Measurements from ENCODE around the gene GRM7.

Gene GRM7

DNA sequence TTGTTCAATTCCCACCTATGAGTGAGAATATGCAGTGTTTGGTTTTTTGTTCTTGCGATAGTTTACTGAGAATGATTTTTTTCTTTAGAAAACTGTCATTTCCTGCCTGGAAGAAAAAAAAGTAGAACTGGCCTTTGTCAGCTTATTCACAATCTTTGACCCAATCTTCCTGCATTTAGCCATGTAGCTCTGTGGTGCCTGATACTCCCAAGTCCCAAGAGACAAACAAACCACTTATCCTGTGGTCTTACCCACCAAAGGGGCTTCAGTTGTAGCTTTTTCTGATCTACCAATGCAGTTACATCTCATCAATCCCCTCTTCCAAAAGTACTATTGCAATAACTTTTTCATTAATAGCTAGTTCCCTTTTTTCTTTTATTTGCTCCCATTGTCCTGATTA lies 444.6 kb downstream of the GRM7 start:
- no peaks in the 10 kb centered on the region for H3K9me3 ChIP-seq (ENCODE audit: control insufficient read depth, insufficient read depth, low read depth, low read length)
- H3K9ac ChIP-seq (ENCODE audit: low read length), result no peak overlapping the region
- no peaks in the 10 kb centered on the region for H3K27me3 ChIP-seq (ENCODE audit: control insufficient read depth, insufficient read depth, low read length)
- H3K36me3 ChIP-seq (ENCODE audit: control insufficient read depth, insufficient read depth, low read length), result no peaks in the 10 kb centered on the region
- no peak overlapping the region for H3K27ac ChIP-seq (ENCODE audit: low read depth, low read length)
- no peak overlapping the region for H3K4me3 ChIP-seq (ENCODE audit: low read depth, low read length)
- H3K4me1 ChIP-seq (ENCODE audit: control insufficient read depth, insufficient read depth, low read length), result peaks cover 5% of the 10 kb centered on the region; the same call in 1 of the 2 replicates

DNA sequence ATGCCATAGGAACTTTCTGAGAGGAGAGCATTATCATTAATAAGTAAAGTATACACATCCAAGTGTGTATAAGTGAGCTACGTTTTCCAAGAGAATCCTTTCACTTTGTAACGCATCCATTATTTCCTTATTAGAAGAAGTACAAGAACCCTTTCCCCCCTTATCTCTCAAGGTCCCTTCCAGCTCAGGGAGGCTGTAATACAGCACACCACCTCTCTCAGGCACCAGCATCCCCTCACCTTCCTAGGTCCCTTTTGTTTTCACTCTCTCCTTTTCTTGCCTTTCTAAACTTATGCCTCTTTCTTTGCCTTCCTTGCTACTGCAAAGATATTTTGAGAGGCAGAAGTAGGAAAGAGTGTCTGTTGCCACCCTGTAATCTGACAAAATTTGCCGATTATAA lies 446.0 kb downstream of the GRM7 start:
- Histone ChIP-seq H3K9me3 (ENCODE audit: control insufficient read depth, insufficient read depth, low read depth, low read length) (no peaks in the 10 kb centered on the region), H3K27ac (ENCODE audit: low read depth, low read length) (no peak overlapping the region), H3K4me3 (ENCODE audit: low read depth, low read length) (no peak overlapping the region), H3K36me3 (ENCODE audit: control insufficient read depth, insufficient read depth, low read length) (no peaks in the 10 kb centered on the region), H3K27me3 (ENCODE audit: control insufficient read depth, insufficient read depth, low read length) (no peaks in the 10 kb centered on the region), H3K4me1 (ENCODE audit: control insufficient read depth, insufficient read depth, low read length) (peaks cover 5% of the 10 kb centered on the region; the same call in 1 of the 2 replicates), H3K9ac (ENCODE audit: low read length) (no peak overlapping the region)

DNA sequence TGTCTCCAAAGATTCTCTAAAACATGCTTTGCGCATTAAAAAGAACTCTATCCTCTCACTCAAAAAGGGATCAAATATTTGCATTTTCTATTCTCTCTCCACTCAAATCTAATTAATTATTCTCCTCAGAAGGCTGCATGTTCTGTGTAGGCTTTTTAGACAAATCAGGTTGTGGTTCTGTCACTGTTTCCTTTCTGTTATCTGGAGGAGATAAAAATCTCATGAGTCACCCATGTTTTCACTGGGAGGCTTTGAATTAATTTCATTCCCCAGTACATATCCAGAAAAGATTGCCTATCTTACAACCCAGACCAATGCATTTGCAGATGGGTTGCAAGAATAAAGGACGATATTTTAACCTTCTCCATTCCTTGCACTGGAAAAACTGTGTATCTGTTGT lies 446.5 kb downstream of the GRM7 start:
- Histone ChIP-seq H3K27me3 (ENCODE audit: control insufficient read depth, insufficient read depth, low read length) (no peaks in the 10 kb centered on the region), H3K4me1 (ENCODE audit: control insufficient read depth, insufficient read depth, low read length) (peaks cover 5% of the 10 kb centered on the region; the same call in 1 of the 2 replicates), H3K9ac (ENCODE audit: low read length) (no peak overlapping the region), H3K4me3 (ENCODE audit: low read depth, low read length) (no peak overlapping the region), H3K27ac (ENCODE audit: low read depth, low read length) (no peak overlapping the region), H3K9me3 (ENCODE audit: control insufficient read depth, insufficient read depth, low read depth, low read length) (no peaks in the 10 kb centered on the region), H3K36me3 (ENCODE audit: control insufficient read depth, insufficient read depth, low read length) (no peaks in the 10 kb centered on the region)

DNA sequence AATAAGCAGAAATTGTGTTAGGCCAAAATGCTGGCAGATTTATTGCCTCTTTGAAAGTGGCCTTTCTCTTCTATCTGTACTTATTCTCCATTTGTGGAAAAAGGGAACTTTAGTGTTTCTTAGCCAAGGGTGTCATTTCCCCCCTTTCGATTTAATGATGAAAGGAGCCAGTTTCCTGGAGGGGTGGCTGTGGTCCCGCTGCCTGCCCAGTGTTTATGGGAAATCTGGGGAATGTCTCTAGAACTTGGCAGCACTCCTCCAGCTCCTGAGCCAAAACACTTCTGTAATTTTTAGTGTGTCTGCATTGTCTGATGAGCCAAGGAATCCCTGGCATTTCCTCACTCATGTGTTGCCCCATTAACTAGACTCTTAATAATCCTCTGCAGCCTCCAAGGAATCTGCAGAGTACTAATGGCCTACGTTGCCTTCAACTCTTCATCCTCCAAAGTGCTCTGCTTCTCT lies 448.8 kb downstream of the GRM7 start:
- Histone ChIP-seq H3K9me3 (ENCODE audit: control insufficient read depth, insufficient read depth, low read depth, low read length) (no peaks in the 10 kb centered on the region), H3K27ac (ENCODE audit: low read depth, low read length) (no peak overlapping the region), H3K27me3 (ENCODE audit: control insufficient read depth, insufficient read depth, low read length) (no peaks in the 10 kb centered on the region), H3K4me1 (ENCODE audit: control insufficient read depth, insufficient read depth, low read length) (peaks cover 4% of the 10 kb centered on the region; the same call in 1 of the 2 replicates), H3K4me3 (ENCODE audit: low read depth, low read length) (no peak overlapping the region), H3K9ac (ENCODE audit: low read length) (no peak overlapping the region), H3K36me3 (ENCODE audit: control insufficient read depth, insufficient read depth, low read length) (no peaks in the 10 kb centered on the region)

DNA sequence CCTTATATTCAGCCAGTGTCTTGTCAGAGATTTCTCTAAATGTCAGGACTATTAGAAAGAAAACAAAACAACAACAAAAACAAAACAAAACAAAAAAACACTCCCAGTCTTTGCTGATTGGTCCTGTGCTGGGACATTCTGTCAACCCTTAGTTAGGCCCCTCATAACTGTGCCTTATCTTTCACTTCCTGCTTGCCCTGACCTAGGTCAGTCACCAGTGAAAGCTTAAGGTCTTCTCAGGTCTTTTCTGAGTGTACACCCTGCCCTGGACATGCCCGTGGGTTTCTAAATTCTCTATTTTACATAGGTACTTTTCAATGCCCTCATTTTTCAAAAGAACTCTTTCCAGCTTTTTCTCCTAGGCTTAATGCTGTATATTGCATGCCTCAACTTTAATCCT lies 454.1 kb downstream of the GRM7 start:
- Histone ChIP-seq H3K4me3 (ENCODE audit: low read depth, low read length) (no peak overlapping the region), H3K9ac (ENCODE audit: low read length) (no peak overlapping the region), H3K36me3 (ENCODE audit: control insufficient read depth, insufficient read depth, low read length) (no peaks in the 10 kb centered on the region), H3K9me3 (ENCODE audit: control insufficient read depth, insufficient read depth, low read depth, low read length) (no peaks in the 10 kb centered on the region), H3K4me1 (ENCODE audit: control insufficient read depth, insufficient read depth, low read length) (no peaks in the 10 kb centered on the region), H3K27ac (ENCODE audit: low read depth, low read length) (no peak overlapping the region), H3K27me3 (ENCODE audit: control insufficient read depth, insufficient read depth, low read length) (no peaks in the 10 kb centered on the region)

DNA sequence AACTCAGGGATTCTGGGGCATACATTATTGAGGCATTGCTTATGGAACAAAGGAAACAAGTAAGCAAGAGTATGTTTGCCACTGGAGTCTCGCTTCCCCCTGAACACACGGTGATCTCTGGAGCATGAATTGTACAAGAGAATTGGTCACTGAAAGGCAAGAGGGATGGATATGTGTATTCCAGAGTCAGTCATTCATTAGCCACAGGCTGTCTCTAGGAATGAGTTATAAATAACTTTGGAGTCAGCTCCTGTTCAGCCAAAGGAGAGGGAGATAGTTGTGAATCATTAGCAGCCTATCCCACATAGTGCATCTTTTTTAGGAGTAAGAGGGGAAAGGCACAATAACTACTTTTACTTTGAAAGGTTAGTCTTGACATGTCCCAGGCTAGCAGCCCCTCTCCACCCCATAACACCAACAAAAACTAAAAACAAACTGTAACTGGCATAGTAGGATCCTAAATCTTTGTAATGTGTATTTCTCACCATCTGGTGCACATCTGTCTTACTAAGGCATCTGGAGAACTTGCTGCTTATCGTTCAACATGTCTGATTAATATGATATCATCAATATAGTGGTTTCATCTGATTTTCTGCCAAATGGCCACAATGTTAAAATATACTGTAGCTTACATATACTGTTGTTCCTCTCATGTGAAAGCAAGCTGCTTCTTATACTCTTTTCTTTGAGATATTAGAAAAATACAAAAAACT lies 462.2 kb downstream of the GRM7 start:
- no peaks in the 10 kb centered on the region for H3K27me3 ChIP-seq (ENCODE audit: control insufficient read depth, insufficient read depth, low read length)

DNA sequence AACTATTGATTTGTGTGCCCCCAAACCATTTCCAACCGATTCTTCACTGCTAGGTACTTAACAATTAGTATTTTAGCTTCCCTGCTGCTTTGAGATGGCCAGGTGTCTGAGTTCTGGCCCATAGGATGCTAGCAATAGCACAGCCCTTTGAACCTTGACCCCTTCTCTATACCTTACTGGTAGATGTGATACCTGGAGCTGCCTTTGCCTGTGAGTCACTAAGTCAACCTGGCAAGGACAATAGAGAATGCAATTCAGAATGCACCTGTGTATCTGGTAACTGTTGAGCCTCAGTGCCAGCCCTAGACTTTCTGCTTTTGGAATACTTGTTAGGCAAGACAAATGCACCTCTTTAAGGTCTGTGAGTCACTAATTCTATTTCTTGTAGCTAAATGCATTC lies 467.4 kb downstream of the GRM7 start:
- no peaks in the 10 kb centered on the region for H3K36me3 ChIP-seq (ENCODE audit: control insufficient read depth, insufficient read depth, low read length)
- H3K9me3 ChIP-seq (ENCODE audit: control insufficient read depth, insufficient read depth, low read depth, low read length), result no peaks in the 10 kb centered on the region
- H3K4me1 ChIP-seq (ENCODE audit: control insufficient read depth, insufficient read depth, low read length), result peaks cover 4% of the 10 kb centered on the region; the same call in 1 of the 2 replicates

More for the DNA sequence above, 462.2 kb downstream of the GRM7 start:
- Histone ChIP-seq H3K27ac (ENCODE audit: low read depth, low read length) (no peak overlapping the region), H3K36me3 (ENCODE audit: control insufficient read depth, insufficient read depth, low read length) (no peaks in the 10 kb centered on the region), H3K9ac (ENCODE audit: low read length) (no peak overlapping the region), H3K4me1 (ENCODE audit: control insufficient read depth, insufficient read depth, low read length) (no peaks in the 10 kb centered on the region), H3K9me3 (ENCODE audit: control insufficient read depth, insufficient read depth, low read depth, low read length) (no peaks in the 10 kb centered on the region), H3K4me3 (ENCODE audit: low read depth, low read length) (no peak overlapping the region)

DNA sequence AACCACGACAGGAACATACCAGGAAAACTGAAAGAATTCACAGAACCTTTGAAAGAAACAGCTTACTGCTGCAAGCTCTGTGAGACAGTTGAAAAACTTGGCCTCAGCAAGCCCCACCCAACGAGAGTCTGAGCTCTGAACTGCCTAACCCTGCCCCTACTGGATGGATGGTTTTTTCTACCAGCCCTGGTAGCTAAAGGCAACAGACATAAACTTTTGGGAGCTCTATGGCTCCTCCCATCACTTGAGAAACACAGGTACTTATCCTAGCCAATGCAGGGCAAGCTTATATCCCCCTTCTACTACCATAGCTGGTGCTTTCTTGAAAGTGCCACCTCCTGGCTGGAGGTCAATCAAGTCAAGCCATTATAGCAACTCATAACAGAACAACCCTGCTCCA lies 471.8 kb downstream of the GRM7 start:
- no peak overlapping the region for H3K9ac ChIP-seq (ENCODE audit: low read length)
- no peaks in the 10 kb centered on the region for H3K27me3 ChIP-seq (ENCODE audit: control insufficient read depth, insufficient read depth, low read length)
- no peaks in the 10 kb centered on the region for H3K36me3 ChIP-seq (ENCODE audit: control insufficient read depth, insufficient read depth, low read length)
- no peaks in the 10 kb centered on the region for H3K9me3 ChIP-seq (ENCODE audit: control insufficient read depth, insufficient read depth, low read depth, low read length)
- no peak overlapping the region for H3K27ac ChIP-seq (ENCODE audit: low read depth, low read length)
- H3K4me1 ChIP-seq (ENCODE audit: control insufficient read depth, insufficient read depth, low read length), result peaks cover 4% of the 10 kb centered on the region; the same call in 1 of the 2 replicates
- no peak overlapping the region for H3K4me3 ChIP-seq (ENCODE audit: low read depth, low read length)

More for the DNA sequence above, 467.4 kb downstream of the GRM7 start:
- Histone ChIP-seq H3K4me3 (ENCODE audit: low read depth, low read length) (no peak overlapping the region), H3K27me3 (ENCODE audit: control insufficient read depth, insufficient read depth, low read length) (no peaks in the 10 kb centered on the region), H3K27ac (ENCODE audit: low read depth, low read length) (no peak overlapping the region), H3K9ac (ENCODE audit: low read length) (no peak overlapping the region)

DNA sequence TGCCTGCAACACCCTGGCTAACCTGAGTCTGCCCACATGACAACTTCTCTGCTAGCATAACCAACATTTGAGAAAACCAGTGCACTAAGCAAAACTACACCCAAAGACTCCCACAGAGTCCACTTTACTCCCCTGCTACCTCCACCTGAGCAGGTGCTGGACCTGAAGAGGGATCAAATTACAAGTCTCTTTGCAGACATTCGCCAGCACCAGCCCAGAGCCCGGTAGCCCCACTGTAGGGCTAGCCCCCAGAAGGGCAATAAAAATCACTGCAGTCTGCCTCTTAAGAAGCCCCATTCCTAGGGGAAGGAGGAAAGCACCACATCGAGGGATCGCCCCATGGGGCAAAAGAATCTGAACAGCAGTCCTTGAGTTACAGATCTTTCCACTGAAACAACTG lies 472.2 kb downstream of the GRM7 start:
- Histone ChIP-seq H3K27me3 (ENCODE audit: control insufficient read depth, insufficient read depth, low read length) (no peaks in the 10 kb centered on the region), H3K27ac (ENCODE audit: low read depth, low read length) (no peak overlapping the region), H3K4me3 (ENCODE audit: low read depth, low read length) (no peak overlapping the region), H3K9me3 (ENCODE audit: control insufficient read depth, insufficient read depth, low read depth, low read length) (no peaks in the 10 kb centered on the region), H3K36me3 (ENCODE audit: control insufficient read depth, insufficient read depth, low read length) (no peaks in the 10 kb centered on the region), H3K4me1 (ENCODE audit: control insufficient read depth, insufficient read depth, low read length) (peaks cover 4% of the 10 kb centered on the region; the same call in 1 of the 2 replicates), H3K9ac (ENCODE audit: low read length) (no peak overlapping the region)

DNA sequence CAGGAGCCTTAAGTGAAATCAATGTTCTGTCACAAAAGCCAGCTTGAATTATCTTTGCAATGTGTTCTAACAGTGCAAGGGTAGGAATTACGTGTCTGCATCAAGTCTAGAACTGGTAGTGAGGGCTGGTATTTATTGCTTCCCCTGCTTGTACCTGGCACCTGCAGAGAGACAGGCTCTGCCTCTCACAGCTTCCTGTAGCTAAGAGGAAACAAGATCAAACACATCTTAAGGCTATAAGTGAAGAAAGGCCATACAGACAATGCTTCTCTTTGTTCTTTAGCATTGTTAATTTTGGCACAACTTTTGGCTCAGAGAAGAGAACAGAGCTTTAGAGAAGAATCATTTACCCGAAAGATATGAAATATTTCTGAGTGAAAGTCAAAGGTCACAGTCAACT lies 479.9 kb downstream of the GRM7 start:
- no peak overlapping the region for H3K27ac ChIP-seq (ENCODE audit: low read depth, low read length)
- H3K4me1 ChIP-seq (ENCODE audit: control insufficient read depth, insufficient read depth, low read length), result no peaks in the 10 kb centered on the region
- H3K36me3 ChIP-seq (ENCODE audit: control insufficient read depth, insufficient read depth, low read length), result no peaks in the 10 kb centered on the region
- H3K4me3 ChIP-seq (ENCODE audit: low read depth, low read length), result no peak overlapping the region
- H3K9me3 ChIP-seq (ENCODE audit: control insufficient read depth, insufficient read depth, low read depth, low read length), result peaks cover 3% of the 10 kb centered on the region; the same call in 1 of the 2 replicates
- no peaks in the 10 kb centered on the region for H3K27me3 ChIP-seq (ENCODE audit: control insufficient read depth, insufficient read depth, low read length)
- no peak overlapping the region for H3K9ac ChIP-seq (ENCODE audit: low read length)

DNA sequence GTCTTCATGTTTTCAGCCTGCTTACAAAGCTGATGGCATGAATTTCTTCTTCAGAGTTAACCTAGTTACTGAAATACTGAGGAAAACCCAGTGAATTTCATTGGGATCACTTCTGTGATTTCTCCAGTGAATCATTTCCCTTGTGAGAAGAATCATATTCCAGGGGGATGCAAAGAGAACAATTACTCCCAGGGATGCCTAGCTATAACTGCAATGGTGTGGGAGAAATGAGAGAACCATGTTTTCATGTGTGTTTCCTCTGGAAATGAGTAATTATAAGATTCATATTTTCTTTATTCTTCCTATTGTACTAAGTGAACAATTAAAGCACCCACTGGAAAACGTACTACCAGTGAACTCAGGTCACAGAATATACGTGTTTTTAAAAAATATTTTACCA lies 485.4 kb downstream of the GRM7 start:
- Histone ChIP-seq H3K9ac (ENCODE audit: low read length) (no peak overlapping the region), H3K9me3 (ENCODE audit: control insufficient read depth, insufficient read depth, low read depth, low read length) (peaks cover 3% of the 10 kb centered on the region; the same call in 1 of the 2 replicates)

More for the DNA sequence above, 485.4 kb downstream of the GRM7 start:
- H3K4me1 ChIP-seq (ENCODE audit: control insufficient read depth, insufficient read depth, low read length), result no peaks in the 10 kb centered on the region
- no peaks in the 10 kb centered on the region for H3K36me3 ChIP-seq (ENCODE audit: control insufficient read depth, insufficient read depth, low read length)
- H3K27ac ChIP-seq (ENCODE audit: low read depth, low read length), result no peak overlapping the region
- no peak overlapping the region for H3K4me3 ChIP-seq (ENCODE audit: low read depth, low read length)
- no peaks in the 10 kb centered on the region for H3K27me3 ChIP-seq (ENCODE audit: control insufficient read depth, insufficient read depth, low read length)
